Smooth muscle cell (in vitro differentiated cells): ENCODE results near the gene ZNF337. TPM values are rescaled to one million over a fixed set of nuclear protein-coding genes. Genes with fewer than 3 reads are reported as not detected.
"Not testable (repeated sequence)": the region's sequence is repeated elsewhere in the genome, so short reads cannot be mapped to it uniquely, and the experiment has no call there.

Experiments used
- DNase-seq: peaks from one replicate; lab custom pipeline; 2025; ENCODE audit not compliant: unreplicated experiment; lab: John Stamatoyannopoulos, UW
- H2AFZ ChIP-seq: fragments of 200-600 bp; sonication (generic); 2 replicates; pipeline ENCODE4 v1.6.0; 2016; ENCODE audit warnings: antibody characterized with exemption, low read depth, mild to moderate bottlenecking
- H3F3A ChIP-seq: fragments of 200-600 bp; sonication (generic); 2 replicates; pipeline ENCODE4 v1.6.0; 2017; ENCODE audit warnings: antibody characterized with exemption, low read depth
- H3K27ac ChIP-seq: fragments of 200-600 bp; sonication (generic); 2 replicates; pipeline ENCODE4 v1.5.1; 2016; ENCODE audit warnings: low read depth, mild to moderate bottlenecking
- H3K27me3 ChIP-seq: fragments of 200-600 bp; sonication (generic); 2 replicates; pipeline ENCODE4 v1.6.1; 2016; ENCODE audit warnings: low read depth, mild to moderate bottlenecking
- H3K36me3 ChIP-seq: fragments of 200-600 bp; sonication (generic); 2 replicates; pipeline ENCODE4 v1.5.1; 2016; ENCODE audit warnings: low read depth
- H3K4me1 ChIP-seq: fragments of 200-600 bp; sonication (generic); 2 replicates; pipeline ENCODE4 v1.5.1; 2016; ENCODE audit warnings: low read depth
- H3K4me2 ChIP-seq: fragments of 200-600 bp; sonication (generic); 2 replicates; pipeline ENCODE4 v1.6.0; 2016; ENCODE audit warnings: mild to moderate bottlenecking
- H3K4me3 ChIP-seq: fragments of 200-600 bp; sonication (generic); 2 replicates; pipeline ENCODE4 v1.5.1; 2016; ENCODE audit warnings: mild to moderate bottlenecking
- H3K79me2 ChIP-seq: fragments of 200-600 bp; sonication (generic); 2 replicates; pipeline ENCODE4 v1.6.0; 2016; ENCODE audit warnings: low read depth, mild to moderate bottlenecking
- H3K9ac ChIP-seq: fragments of 200-600 bp; sonication (generic); 2 replicates; pipeline ENCODE4 v1.6.0; 2016; ENCODE audit warnings: low read depth
- H3K9me3 ChIP-seq: fragments of 200-600 bp; sonication (generic); replicated peaks from 2 replicates; pipeline ENCODE4 v1.5.1; 2016; ENCODE audit warnings: low read depth
- H4K20me1 ChIP-seq: fragments of 200-600 bp; sonication (generic); 2 replicates; pipeline ENCODE4 v1.6.0; 2016; ENCODE audit warnings: low read depth
- CTCF ChIP-seq: fragments of 200-600 bp; sonication (generic); IDR thresholded peaks from 2 replicates; pipeline ENCODE4 v1.5.1; 2017; ENCODE audit warnings: borderline replicate concordance, mild to moderate bottlenecking, antibody characterized with exemption; ENCODE audit not compliant: insufficient read depth, poor library complexity, severe bottlenecking
- WGBS: methylation state at CpG from one replicate; pipeline ENCODE4 v1.1.7; 2016; ENCODE audit warnings: low lambda C conversion rate; 5-methylcytosine and 5-hydroxymethylcytosine counted together
- polyA plus RNA-seq: library from polyadenylated mRNA; unstranded; fragments of >200 nt; fragmentation: Nextera tagmentation; extraction: Ambion mirVana; gene quantifications from 2 replicates; pipeline ENCODE4 v1.2.1, GENCODE V29; 2016
- total RNA-seq: library from RNA; depleted of rRNA; stranded (reverse); fragments of >200 nt; gene quantifications from 2 replicates; pipeline ENCODE4 v1.2.3, GENCODE V29; 2014

The ZNF337 gene
- total and polyA plus RNA-seq, 2 experiments from 2014 or later, result 5.1 to 13.3 TPM

- H3K4me3 ChIP-seq, result no peak overlapping the region
- H3K79me2 ChIP-seq, result no peaks in the 10 kb centered on the region
- no peak for TF ChIP-seq CTCF
- no peaks in the 10 kb centered on the region for H3K4me1 ChIP-seq
- H3K27me3 ChIP-seq, result no peaks in the 10 kb centered on the region
- H3K27ac ChIP-seq, result no peak overlapping the region
- H2AFZ ChIP-seq, result no peak overlapping the region
- H3K4me2 ChIP-seq, result no peak overlapping the region
- H4K20me1 ChIP-seq, result no peaks in the 10 kb centered on the region
- no peaks in the 10 kb centered on the region for H3F3A ChIP-seq
- no peak for DNase-seq
- no peak overlapping the region for H3K9ac ChIP-seq
- no peaks in the 10 kb centered on the region for H3K9me3 ChIP-seq
- H3K36me3 ChIP-seq, result no peaks in the 10 kb centered on the region
These were observed 9.2 kb upstream of the ZNF337 start for GRCh38 chr20:25705830-25706351.

- H3F3A ChIP-seq, H3K4me2 ChIP-seq, H4K20me1 ChIP-seq, H3K9ac ChIP-seq, H3K27ac ChIP-seq, DNase-seq, H2AFZ ChIP-seq, H3K79me2 ChIP-seq, H3K4me3 ChIP-seq, H3K27me3 ChIP-seq, H3K36me3 ChIP-seq, H3K4me1 ChIP-seq: not testable (repeated sequence)
- 83% methylated on average over 2 of the region's 2 CpGs for WGBS
- H3K9me3 ChIP-seq, result peaks cover 15% of the 10 kb centered on the region
These were observed 7.7 kb upstream of the ZNF337 start for GRCh38 chr20:25704303-25704702.

GRCh38 chr20:25700835-25701234 lies 4.2 kb upstream of the ZNF337 start:
- not testable (repeated sequence) for H2AFZ ChIP-seq, H3K36me3 ChIP-seq, H3K4me3 ChIP-seq, H3K4me1 ChIP-seq, H3K27me3 ChIP-seq, H3K27ac ChIP-seq, H3K4me2 ChIP-seq, H3F3A ChIP-seq, DNase-seq, H3K79me2 ChIP-seq, H4K20me1 ChIP-seq, H3K9ac ChIP-seq
- WGBS, result 90% methylated on average over 2 of the region's 2 CpGs
- peaks cover 15% of the 10 kb centered on the region for H3K9me3 ChIP-seq

- Histone ChIP-seq H3F3A (no peaks in the 10 kb centered on the region), H2AFZ (no peak overlapping the region), H3K4me3 (no peak overlapping the region), H3K9ac (no peak overlapping the region), H3K27ac (no peak overlapping the region), H3K27me3 (no peaks in the 10 kb centered on the region), H3K4me1 (peaks cover 7% of the 10 kb centered on the region), H3K9me3 (peaks cover 15% of the 10 kb centered on the region), H3K36me3 (no peaks in the 10 kb centered on the region), H3K4me2 (no peak overlapping the region), H3K79me2 (peaks cover 9% of the 10 kb centered on the region), H4K20me1 (no peaks in the 10 kb centered on the region)
- 78% methylated on average over 1 of the region's 1 CpG for WGBS
- no peak for DNase-seq
- TF ChIP-seq CTCF, result no peak
These were observed 3.3 kb upstream of the ZNF337 start for GRCh38 chr20:25699914-25700313.

GRCh38 chr20:25697132-25697446 lies 436 bp upstream of the ZNF337 start:
- DNase-seq, result no peak
- peaks cover 19% of the 10 kb centered on the region for H3K79me2 ChIP-seq
- H3F3A ChIP-seq, result no peaks in the 10 kb centered on the region
- H3K4me2 ChIP-seq, result peak overlapping the region; percentile 95
- H2AFZ ChIP-seq, result peak overlapping the region; percentile 97
- peaks cover 7% of the 10 kb centered on the region for H3K4me1 ChIP-seq
- H3K9me3 ChIP-seq, result peaks cover 15% of the 10 kb centered on the region
- whole genome bisulfite sequencing, result 2% methylated on average over 3 of the region's 3 CpGs
- H3K9ac ChIP-seq, result peak overlapping the region; percentile 95
- TF ChIP-seq CTCF, result no peak
- no peaks in the 10 kb centered on the region for H3K27me3 ChIP-seq
- peak overlapping the region; percentile 94 for H3K4me3 ChIP-seq
- no peak overlapping the region for H3K27ac ChIP-seq
- peaks cover 17% of the 10 kb centered on the region for H4K20me1 ChIP-seq
- no peaks in the 10 kb centered on the region for H3K36me3 ChIP-seq
